Measurements from ENCODE around the gene LRP5.

DNA sequence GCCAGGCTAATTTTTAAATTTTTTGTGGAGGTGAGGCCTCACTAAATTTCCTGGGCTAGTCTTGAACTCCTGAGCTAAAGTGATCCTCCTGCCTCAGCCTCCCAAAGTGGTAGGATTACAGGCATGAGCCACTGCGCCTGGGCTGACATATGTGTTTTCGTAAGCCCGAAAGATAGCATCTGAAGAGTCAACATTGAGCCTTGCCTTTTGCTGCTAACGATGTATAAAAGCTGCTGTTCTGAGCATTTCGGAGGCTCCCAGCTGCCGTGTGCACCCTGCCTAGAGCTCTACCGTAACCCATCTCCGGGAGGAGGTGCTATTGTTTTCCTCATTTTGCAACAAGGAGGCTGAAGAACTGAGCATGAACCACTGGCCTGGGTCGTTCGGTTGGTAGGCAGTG, 130.0 kb downstream of the LRP5 start:
- TF ChIP-seq POLR2AphosphoS5 (IDR thresholded peaks at IDR 0.05; ENCODE audit: insufficient read depth in 1 of 2, low read depth in 1 of 2) (no peak), POLR2A (IDR thresholded peaks at IDR 0.05) (no peak)
- TF ChIP-seq, protein P1, sequence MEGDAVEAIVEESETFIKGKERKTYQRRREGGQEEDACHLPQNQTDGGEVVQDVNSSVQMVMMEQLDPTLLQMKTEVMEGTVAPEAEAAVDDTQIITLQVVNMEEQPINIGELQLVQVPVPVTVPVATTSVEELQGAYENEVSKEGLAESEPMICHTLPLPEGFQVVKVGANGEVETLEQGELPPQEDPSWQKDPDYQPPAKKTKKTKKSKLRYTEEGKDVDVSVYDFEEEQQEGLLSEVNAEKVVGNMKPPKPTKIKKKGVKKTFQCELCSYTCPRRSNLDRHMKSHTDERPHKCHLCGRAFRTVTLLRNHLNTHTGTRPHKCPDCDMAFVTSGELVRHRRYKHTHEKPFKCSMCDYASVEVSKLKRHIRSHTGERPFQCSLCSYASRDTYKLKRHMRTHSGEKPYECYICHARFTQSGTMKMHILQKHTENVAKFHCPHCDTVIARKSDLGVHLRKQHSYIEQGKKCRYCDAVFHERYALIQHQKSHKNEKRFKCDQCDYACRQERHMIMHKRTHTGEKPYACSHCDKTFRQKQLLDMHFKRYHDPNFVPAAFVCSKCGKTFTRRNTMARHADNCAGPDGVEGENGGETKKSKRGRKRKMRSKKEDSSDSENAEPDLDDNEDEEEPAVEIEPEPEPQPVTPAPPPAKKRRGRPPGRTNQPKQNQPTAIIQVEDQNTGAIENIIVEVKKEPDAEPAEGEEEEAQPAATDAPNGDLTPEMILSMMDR (IDR thresholded peaks at IDR 0.05) = no peak

Data from vagina (tissue), 2 donors.